Activated T-helper 1 cell treated with anti-CD3 and anti-CD28 coated beads, Interleukin-12 subunit alpha, Interleukin-12 subunit beta, Interleukin-2, Interleukin-4 antibody, amounts not matched to agents 30 ng/mL and 10 ng/mL and 1 ng/mL, durations not matched to agents 14 hours and 24 hours and 36 hours (primary cell): Measurements from ENCODE around the gene TRMT1L. TPM values are rescaled to one million over a fixed set of nuclear protein-coding genes. Genes with fewer than 3 reads are reported as not detected.

Experiments
- DNase-seq: peaks from one replicate; pipeline ENCODE4 v3.0.0; 2021; ENCODE audit warnings: low spot score
- H3K27ac Mint-ChIP-seq: one replicate; pipeline ENCODE4 v1.8.0; 2021; ENCODE audit warnings: mild to moderate bottlenecking, mixed read lengths
- H3K27me3 Mint-ChIP-seq: one replicate; pipeline ENCODE4 v1.8.0; 2022; ENCODE audit warnings: mild to moderate bottlenecking, moderate library complexity, mixed read lengths; ENCODE audit not compliant: insufficient read depth
- H3K36me3 Mint-ChIP-seq: one replicate; pipeline ENCODE4 v1.8.0; 2021; ENCODE audit warnings: low read depth, mixed read lengths
- H3K4me1 Mint-ChIP-seq: one replicate; pipeline ENCODE4 v1.8.0; 2021; ENCODE audit warnings: low read depth, mixed read lengths
- H3K4me3 Mint-ChIP-seq: one replicate; pipeline ENCODE4 v1.8.0; 2021; ENCODE audit warnings: mild to moderate bottlenecking, moderate library complexity, mixed read lengths
- H3K9me3 Mint-ChIP-seq: one replicate; pipeline ENCODE4 v1.8.0; 2021; ENCODE audit warnings: mixed read lengths
- intact Hi-C: fragments of 100-400 bp; cut with micrococcal nuclease; formaldehyde crosslinking; loops from one replicate; pipeline ENCODE4 v1.15.1; 2024
- total RNA-seq: library from RNA; stranded (reverse); gene quantifications from 2 replicates; pipeline ENCODE4 v1.2.3, GENCODE V29; 2022

TRMT1L gene
- total RNA-seq, 1 donor from 2014 or later: 16.7 TPM

GRCh38 chr1:185155600-185156287 lies 1.0 kb downstream of the TRMT1L start:
- H3K4me1 Mint-ChIP-seq: peaks cover 49% of the 10 kb centered on the region
- peak overlapping the region; percentile 89 for H3K27ac Mint-ChIP-seq
- no peaks in the 10 kb centered on the region for H3K9me3 Mint-ChIP-seq
- intact Hi-C loops: loop anchor here (2.0 to 10.0 kb wide), 14 partner anchors 183 to 1685 kb away; partner anchors contain the start of genes ARPC5, C1orf21 and TSEN15
- H3K27me3 Mint-ChIP-seq: no peaks in the 10 kb centered on the region
- DNase-seq: no peak
- peaks cover 13% of the 10 kb centered on the region for H3K36me3 Mint-ChIP-seq
- peak overlapping the region; percentile 98 for H3K4me3 Mint-ChIP-seq

DNA sequence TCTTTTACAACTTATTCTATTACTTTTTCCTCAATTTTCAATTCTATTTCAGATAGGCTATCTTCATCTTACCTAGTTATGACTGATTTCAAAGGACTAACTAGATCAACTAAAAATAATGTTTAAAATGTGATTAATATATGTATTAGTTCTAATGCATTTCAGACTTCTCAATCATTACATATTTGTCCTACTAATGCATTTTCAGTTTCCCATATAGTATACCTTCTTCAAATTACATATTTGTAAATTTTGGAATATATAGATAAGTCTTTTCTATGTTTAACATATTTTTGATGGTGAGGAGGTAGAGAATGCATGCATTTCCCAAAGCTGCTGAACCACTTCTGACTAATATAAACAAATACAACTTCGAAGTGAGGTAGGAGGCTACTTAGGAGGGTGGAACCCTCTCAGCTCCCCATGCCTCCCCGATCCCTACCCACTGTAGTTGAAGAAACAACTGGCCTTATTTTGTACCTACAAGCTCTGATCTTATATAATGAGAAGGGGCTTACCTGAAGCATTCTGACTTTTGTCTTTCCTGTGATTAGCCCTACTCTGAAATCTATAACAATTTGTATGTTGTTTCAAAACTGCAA lies 1.7 kb downstream of the TRMT1L start:
- Mint-ChIP-seq H3K9me3 (no peaks in the 10 kb centered on the region), H3K27me3 (no peaks in the 10 kb centered on the region)

GRCh38 chr1:185152187-185152767 lies 4.5 kb downstream of the TRMT1L start:
- no peaks in the 10 kb centered on the region for H3K9me3 Mint-ChIP-seq
- DNase-seq: no peak
- H3K36me3 Mint-ChIP-seq: peaks cover 29% of the 10 kb centered on the region
- H3K27ac Mint-ChIP-seq: no peak overlapping the region
- no peak overlapping the region for H3K4me3 Mint-ChIP-seq
- intact Hi-C loops: loop anchor here (10.0 kb wide), 3 partner anchors 987 to 1197 kb away; no protein-coding TSS in a partner anchor
- peaks cover 25% of the 10 kb centered on the region for H3K4me1 Mint-ChIP-seq
- no peaks in the 10 kb centered on the region for H3K27me3 Mint-ChIP-seq

More for the DNA sequence above, 1.7 kb downstream of the TRMT1L start:
- DNase-seq: no peak
- H3K27ac Mint-ChIP-seq: no peak overlapping the region
- intact Hi-C loops: loop anchor here (5.0 to 10.0 kb wide), 10 partner anchors 263 to 1518 kb away; partner anchors contain the start of genes ARPC5 and TSEN15
- H3K36me3 Mint-ChIP-seq: peaks cover 16% of the 10 kb centered on the region
- peaks cover 45% of the 10 kb centered on the region for H3K4me1 Mint-ChIP-seq
- H3K4me3 Mint-ChIP-seq: peak overlapping the region; percentile 98

DNA sequence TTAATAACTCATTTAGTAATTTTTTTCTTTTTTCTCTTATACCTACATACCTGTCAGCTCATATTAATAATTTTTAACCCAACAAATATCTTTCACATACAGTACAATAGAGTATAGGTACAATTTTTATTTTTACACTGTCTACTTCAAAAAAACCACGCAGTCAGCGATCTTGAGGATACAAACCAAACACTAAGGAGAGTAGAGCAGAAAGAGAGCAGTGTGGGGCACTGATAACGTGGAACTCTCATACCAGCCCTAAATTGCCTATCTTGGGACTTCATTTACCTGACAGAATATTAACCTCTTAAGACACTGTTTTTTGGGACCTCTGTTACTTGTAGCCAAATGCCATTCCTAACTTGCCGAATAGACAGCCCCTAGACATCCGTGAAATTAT lies 5.5 kb downstream of the TRMT1L start:
- intact Hi-C loops: loop anchor here (10.0 kb wide), 3 partner anchors 986 to 1196 kb away; no protein-coding TSS in a partner anchor
- no peak for DNase-seq
- no peaks in the 10 kb centered on the region for H3K27me3 Mint-ChIP-seq
- peaks cover 25% of the 10 kb centered on the region for H3K4me1 Mint-ChIP-seq
- peaks cover 31% of the 10 kb centered on the region for H3K36me3 Mint-ChIP-seq
- no peak overlapping the region for H3K4me3 Mint-ChIP-seq
- no peaks in the 10 kb centered on the region for H3K9me3 Mint-ChIP-seq
- no peak overlapping the region for H3K27ac Mint-ChIP-seq

GRCh38 chr1:185144233-185144632 lies 12.5 kb downstream of the TRMT1L start:
- Mint-ChIP-seq H3K4me1 (no peaks in the 10 kb centered on the region), H3K27ac (no peak overlapping the region), H3K36me3 (peaks cover 27% of the 10 kb centered on the region), H3K4me3 (no peak overlapping the region), H3K27me3 (no peaks in the 10 kb centered on the region), H3K9me3 (no peaks in the 10 kb centered on the region)
- DNase-seq: no peak
- intact Hi-C loops: no loop called here

GRCh38 chr1:185139246-185139645 lies 17.5 kb downstream of the TRMT1L start:
- Mint-ChIP-seq H3K4me3 (no peak overlapping the region), H3K9me3 (no peaks in the 10 kb centered on the region), H3K27ac (no peak overlapping the region), H3K27me3 (no peaks in the 10 kb centered on the region), H3K4me1 (no peaks in the 10 kb centered on the region), H3K36me3 (peaks cover 17% of the 10 kb centered on the region)
- no peak for DNase-seq
- intact Hi-C loops: no loop called here

GRCh38 chr1:185137896-185138545 lies 18.7 kb downstream of the TRMT1L start:
- Mint-ChIP-seq H3K27me3 (no peaks in the 10 kb centered on the region), H3K36me3 (peaks cover 21% of the 10 kb centered on the region), H3K27ac (no peak overlapping the region), H3K4me1 (no peaks in the 10 kb centered on the region), H3K9me3 (peaks cover 4% of the 10 kb centered on the region), H3K4me3 (no peak overlapping the region)
- intact Hi-C loops: no loop called here
- DNase-seq: no peak

DNA sequence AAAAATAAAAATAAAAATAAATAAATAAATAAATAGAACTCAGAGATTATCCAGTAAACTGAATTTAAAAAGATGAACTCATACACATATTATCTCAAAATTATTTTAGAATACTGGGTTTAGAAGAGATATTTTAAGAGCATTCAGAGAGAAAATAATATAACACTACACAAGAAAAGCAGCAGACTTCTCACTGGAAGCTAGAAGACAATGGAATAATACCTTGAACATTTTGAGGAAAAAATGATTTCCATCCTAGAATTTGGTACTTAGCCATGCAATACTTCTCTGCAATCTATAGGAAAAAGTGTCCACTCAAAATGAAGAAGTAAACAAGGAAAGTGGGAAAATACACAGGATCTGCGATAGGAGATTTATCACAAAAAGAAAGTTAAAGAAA lies 24.2 kb downstream of the TRMT1L start:
- intact Hi-C loops: no loop called here
- DNase-seq: no peak
- Mint-ChIP-seq H3K9me3 (peaks cover 9% of the 10 kb centered on the region), H3K36me3 (peaks cover 21% of the 10 kb centered on the region), H3K4me3 (no peak overlapping the region), H3K4me1 (no peaks in the 10 kb centered on the region), H3K27ac (no peak overlapping the region), H3K27me3 (no peaks in the 10 kb centered on the region)

DNA sequence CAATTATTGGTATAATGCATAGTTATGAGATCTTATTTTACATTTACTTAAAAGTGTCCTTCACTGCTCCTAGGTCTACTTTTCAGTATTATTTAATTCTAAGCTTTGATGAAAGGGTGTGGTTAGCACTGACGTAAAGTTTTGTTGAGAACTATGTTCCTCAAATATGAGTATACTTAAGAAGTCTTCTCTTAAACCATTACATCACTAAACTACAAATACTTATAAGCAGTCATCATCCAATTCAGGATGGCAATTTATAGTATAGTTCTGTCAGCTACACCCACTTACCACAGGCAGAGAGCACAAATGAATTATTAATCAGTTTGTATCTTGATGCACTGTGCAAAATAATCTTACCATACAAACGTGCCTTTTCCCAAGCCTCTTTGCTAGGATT lies 27.0 kb downstream of the TRMT1L start:
- Mint-ChIP-seq H3K4me3 (no peak overlapping the region), H3K27ac (no peak overlapping the region), H3K9me3 (peaks cover 9% of the 10 kb centered on the region), H3K27me3 (no peaks in the 10 kb centered on the region), H3K36me3 (peaks cover 28% of the 10 kb centered on the region), H3K4me1 (no peaks in the 10 kb centered on the region)
- intact Hi-C loops: no loop called here
- no peak for DNase-seq

DNA sequence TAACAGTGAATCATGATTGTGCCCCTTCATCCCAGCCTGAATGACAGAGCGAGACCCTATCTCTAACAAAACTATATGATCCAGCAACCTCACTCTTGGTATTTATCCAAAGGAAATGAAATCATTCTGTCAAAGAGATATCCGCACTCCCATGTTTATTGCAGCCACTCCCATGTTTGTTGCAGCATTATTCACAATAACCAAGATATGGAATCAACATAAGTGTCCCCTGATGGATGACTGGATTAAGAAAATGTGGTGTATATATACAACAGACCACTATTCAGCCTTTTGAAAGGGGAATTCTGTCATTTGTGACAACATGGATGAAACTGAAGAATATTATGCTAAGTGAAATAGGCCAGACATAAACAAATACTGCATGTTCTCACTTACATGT lies 44.4 kb downstream of the TRMT1L start:
- H3K27me3 Mint-ChIP-seq: no peaks in the 10 kb centered on the region
- intact Hi-C loops: no loop called here
- H3K4me1 Mint-ChIP-seq: no peaks in the 10 kb centered on the region
- DNase-seq: no peak
- peaks cover 11% of the 10 kb centered on the region for H3K9me3 Mint-ChIP-seq
- H3K4me3 Mint-ChIP-seq: no peak overlapping the region
- peaks cover 9% of the 10 kb centered on the region for H3K36me3 Mint-ChIP-seq
- no peak overlapping the region for H3K27ac Mint-ChIP-seq

- Mint-ChIP-seq H3K27ac (no peak overlapping the region), H3K9me3 (peaks cover 11% of the 10 kb centered on the region), H3K27me3 (no peaks in the 10 kb centered on the region), H3K36me3 (peaks cover 4% of the 10 kb centered on the region), H3K4me3 (no peak overlapping the region), H3K4me1 (no peaks in the 10 kb centered on the region)
- DNase-seq: no peak
- intact Hi-C loops: no loop called here
Observed at GRCh38 chr1:185111873-185112272, 44.9 kb downstream of the TRMT1L start.

DNA sequence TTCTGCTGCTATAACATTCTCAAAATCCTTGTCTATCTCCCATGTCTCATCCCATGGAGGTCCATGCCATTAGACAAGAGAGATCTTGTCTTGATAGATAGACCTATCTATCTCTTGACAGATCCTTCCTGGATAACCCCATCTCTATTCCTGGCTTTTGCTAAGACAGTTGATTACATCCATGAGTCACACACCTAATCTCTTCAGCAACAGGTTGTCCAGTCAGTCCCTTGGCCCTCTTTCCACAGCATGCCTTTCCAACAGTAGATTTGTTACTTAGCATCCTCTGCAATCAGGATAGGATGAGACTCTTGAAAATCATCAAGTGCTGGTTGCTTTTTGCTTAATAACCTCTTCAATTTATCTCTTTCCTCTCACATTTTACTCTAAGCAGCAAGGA lies 46.6 kb downstream of the TRMT1L start:
- Mint-ChIP-seq H3K27me3 (no peaks in the 10 kb centered on the region), H3K4me3 (no peak overlapping the region), H3K36me3 (no peaks in the 10 kb centered on the region), H3K9me3 (peaks cover 16% of the 10 kb centered on the region), H3K27ac (no peak overlapping the region), H3K4me1 (no peaks in the 10 kb centered on the region)
- no peak for DNase-seq
- intact Hi-C loops: no loop called here

GRCh38 chr1:185108321-185108720 lies 48.4 kb downstream of the TRMT1L start:
- intact Hi-C loops: no loop called here
- Mint-ChIP-seq H3K27me3 (no peaks in the 10 kb centered on the region), H3K27ac (no peak overlapping the region), H3K4me1 (no peaks in the 10 kb centered on the region), H3K36me3 (peaks cover 2% of the 10 kb centered on the region), H3K9me3 (peaks cover 16% of the 10 kb centered on the region), H3K4me3 (no peak overlapping the region)
- no peak for DNase-seq
